Fibroblast of upper back skin (primary cell): ENCODE data around the gene KCNQ1.

Source experiments
- DNase-seq: peaks from one replicate; pipeline ENCODE4 v3.0.0-alpha.2; 2013

Gene KCNQ1

GRCh38 chr11:2426221-2426620 is 18.6 kb upstream of the KCNQ1 start:
- no peak for DNase-seq

GRCh38 chr11:2426826-2427521 is 17.8 kb upstream of the KCNQ1 start:
- no peak for DNase-seq

GRCh38 chr11:2427721-2428321 is 17.0 kb upstream of the KCNQ1 start:
- no peak for DNase-seq

GRCh38 chr11:2428322-2428795 is 16.4 kb upstream of the KCNQ1 start:
- peak; percentile 17 for DNase-seq

GRCh38 chr11:2431395-2431794 is 13.4 kb upstream of the KCNQ1 start:
- no peak for DNase-seq

GRCh38 chr11:2432171-2432621 is 12.6 kb upstream of the KCNQ1 start:
- DNase-seq, result no peak

- DNase-seq, result no peak
These were observed 12.2 kb upstream of the KCNQ1 start for GRCh38 chr11:2432628-2433071.

- no peak for DNase-seq
These were observed 11.5 kb upstream of the KCNQ1 start for GRCh38 chr11:2433106-2433925.

- no peak for DNase-seq
These were observed 10.8 kb upstream of the KCNQ1 start for GRCh38 chr11:2434008-2434407.

- no peak for DNase-seq
These were observed 10.1 kb upstream of the KCNQ1 start for GRCh38 chr11:2434506-2435255.

- DNase-seq, result no peak
These were observed 9.4 kb upstream of the KCNQ1 start for GRCh38 chr11:2435288-2436012.

- DNase-seq, result no peak
These were observed 8.7 kb upstream of the KCNQ1 start for GRCh38 chr11:2436013-2436520.

- DNase-seq, result no peak
These were observed 8.2 kb upstream of the KCNQ1 start for GRCh38 chr11:2436521-2437031.

GRCh38 chr11:2437516-2437915 is 7.3 kb upstream of the KCNQ1 start:
- DNase-seq, result no peak

GRCh38 chr11:2439820-2440219 is 5.0 kb upstream of the KCNQ1 start:
- DNase-seq, result no peak

- no peak for DNase-seq
These were observed 4.2 kb upstream of the KCNQ1 start for GRCh38 chr11:2440646-2441045.

GRCh38 chr11:2441171-2441570 is 3.6 kb upstream of the KCNQ1 start:
- no peak for DNase-seq

- DNase-seq, result no peak
These were observed 2.2 kb upstream of the KCNQ1 start for GRCh38 chr11:2442589-2442988.

GRCh38 chr11:2443406-2443805 is 1.4 kb upstream of the KCNQ1 start:
- no peak for DNase-seq

- no peak for DNase-seq
These were observed 657 bp upstream of the KCNQ1 start, which contains the start of gene TRPM5 for GRCh38 chr11:2443881-2444820. TSS of gene TRPM5 (minus strand) at chr11:2444514. CDS start at chr11:2423036, 21,478 bp downstream.
